GM12874 (cell line): ENCODE measurements around the gene DCAF11.

Experiments used
- CTCF ChIP-seq: IDR thresholded peaks from 2 replicates; pipeline ENCODE4 v1.5.1; 2011; ENCODE audit warnings: low read depth, mild to moderate bottlenecking, control low read depth, low read length, moderate library complexity; ENCODE audit not compliant: insufficient read depth

The DCAF11 gene

GRCh38 chr14:24136684-24137528 is 22.3 kb downstream of the DCAF11 start:
- TF ChIP-seq CTCF, result no peak

- TF ChIP-seq CTCF, result no peak
Measured at GRCh38 chr14:24137529-24138395, 23.2 kb downstream of the DCAF11 start.

GRCh38 chr14:24138396-24139271 is 24.1 kb downstream of the DCAF11 start:
- TF ChIP-seq CTCF, result no peak

GRCh38 chr14:24139272-24139934 is 24.8 kb downstream of the DCAF11 start:
- TF ChIP-seq CTCF, result no peak

- TF ChIP-seq CTCF, result peak; percentile 33; the same call in 1 of the 2 replicates
Measured at GRCh38 chr14:24141097-24141880, 26.7 kb downstream of the DCAF11 start, which contains the start of gene EMC9. Gene EMC9, minus strand, starts transcription at chr14:24141591. Its CDS starts 287 bp downstream, at chr14:24141304.

GRCh38 chr14:24143511-24143910 is 28.9 kb downstream of the DCAF11 start:
- TF ChIP-seq CTCF, result no peak
